IPS-20b (cell line): Measurements from ENCODE around the gene MCM7.

ENCODE experiments used
- H3K27ac ChIP-seq: one replicate; pipeline ENCODE4 v1.5.1; 2013; ENCODE audit warnings: low read length
- H3K27me3 ChIP-seq: 2 replicates; pipeline ENCODE4 v1.6.1; 2013; ENCODE audit warnings: mild to moderate bottlenecking, low read length, inconsistent platforms; ENCODE audit not compliant: insufficient read depth
- H3K36me3 ChIP-seq: 2 replicates; pipeline ENCODE4 v1.6.1; 2013; ENCODE audit warnings: low read depth, mild to moderate bottlenecking, inconsistent platforms, low read length, moderate library complexity; ENCODE audit not compliant: insufficient read depth
- H3K4me1 ChIP-seq: 2 replicates; pipeline ENCODE4 v1.6.1; 2013; ENCODE audit warnings: mild to moderate bottlenecking, control low read depth, inconsistent platforms, low read length, moderate library complexity; ENCODE audit not compliant: insufficient read depth
- H3K4me3 ChIP-seq: 2 replicates; pipeline ENCODE4 v1.5.1; 2013; ENCODE audit warnings: mild to moderate bottlenecking, low read length, inconsistent platforms
- H3K9ac ChIP-seq: 2 replicates; pipeline ENCODE4 v1.6.1; 2013; ENCODE audit warnings: low read depth, mild to moderate bottlenecking, inconsistent platforms, low read length, moderate library complexity
- H3K9me3 ChIP-seq: 2 replicates; pipeline ENCODE4 v1.6.1; 2013; ENCODE audit warnings: mild to moderate bottlenecking, low read depth, low read length, inconsistent platforms; ENCODE audit not compliant: insufficient read depth

Gene MCM7

GRCh38 chr7:100061518-100062193 lies 39.5 kb downstream of the MCM7 start:
- Histone ChIP-seq H3K27me3 (no peaks in the 10 kb centered on the region), H3K9ac (no peak overlapping the region), H3K36me3 (peaks cover 80% of the 10 kb centered on the region), H3K27ac (no peak overlapping the region), H3K9me3 (no peaks in the 10 kb centered on the region), H3K4me1 (no peaks in the 10 kb centered on the region), H3K4me3 (no peak overlapping the region)

GRCh38 chr7:100059251-100059739 lies 41.9 kb downstream of the MCM7 start:
- H3K27ac ChIP-seq = no peak overlapping the region
- H3K9me3 ChIP-seq = no peaks in the 10 kb centered on the region
- no peak overlapping the region for H3K9ac ChIP-seq
- H3K27me3 ChIP-seq = no peaks in the 10 kb centered on the region
- no peak overlapping the region for H3K4me3 ChIP-seq
- H3K36me3 ChIP-seq = peaks cover 71% of the 10 kb centered on the region
- H3K4me1 ChIP-seq = no peaks in the 10 kb centered on the region

- Histone ChIP-seq H3K4me1 (no peaks in the 10 kb centered on the region), H3K9me3 (no peaks in the 10 kb centered on the region), H3K36me3 (peaks cover 61% of the 10 kb centered on the region), H3K27me3 (no peaks in the 10 kb centered on the region), H3K9ac (no peak overlapping the region), H3K27ac (no peak overlapping the region), H3K4me3 (no peak overlapping the region)
Observed at GRCh38 chr7:100057006-100057405, 44.2 kb downstream of the MCM7 start.

- Histone ChIP-seq H3K4me3 (no peak overlapping the region), H3K27me3 (no peaks in the 10 kb centered on the region), H3K27ac (no peak overlapping the region)
Observed at GRCh38 chr7:100053215-100053614, 48.0 kb downstream of the MCM7 start.

GRCh38 chr7:100051611-100052010 lies 49.6 kb downstream of the MCM7 start:
- Histone ChIP-seq H3K36me3 (peaks cover 19% of the 10 kb centered on the region; the same call in 1 of the 2 replicates), H3K9me3 (no peaks in the 10 kb centered on the region), H3K27ac (no peak overlapping the region), H3K4me3 (no peak overlapping the region), H3K4me1 (peaks cover 6% of the 10 kb centered on the region; the same call in 1 of the 2 replicates), H3K9ac (no peak overlapping the region), H3K27me3 (no peaks in the 10 kb centered on the region)

More at GRCh38 chr7:100053215-100053614, 48.0 kb downstream of the MCM7 start:
- Histone ChIP-seq H3K4me1 (peaks cover 6% of the 10 kb centered on the region; the same call in 1 of the 2 replicates), H3K9me3 (no peaks in the 10 kb centered on the region), H3K9ac (no peak overlapping the region), H3K36me3 (peaks cover 35% of the 10 kb centered on the region)

- Histone ChIP-seq H3K27me3 (no peaks in the 10 kb centered on the region), H3K4me3 (peak within 1 kb of the TSS; percentile 98), H3K27ac (peak within 1 kb of the TSS; percentile 90), H3K4me1 (peaks cover 6% of the 10 kb centered on the region; the same call in 1 of the 2 replicates), H3K9me3 (no peaks in the 10 kb centered on the region), H3K36me3 (peaks cover 12% of the 10 kb centered on the region; the same call in 1 of the 2 replicates), H3K9ac (peak within 1 kb of the TSS; percentile 94)
Observed at GRCh38 chr7:100049441-100050291, 51.5 kb downstream of the MCM7 start, which contains the start of gene ZSCAN21. Gene ZSCAN21 (plus strand): TSS chr7:100049774. CDS start chr7:100057007, 7,233 bp downstream.

- Histone ChIP-seq H3K4me1 (peaks cover 6% of the 10 kb centered on the region; the same call in 1 of the 2 replicates), H3K36me3 (peaks cover 12% of the 10 kb centered on the region; the same call in 1 of the 2 replicates), H3K4me3 (no peak overlapping the region), H3K27ac (no peak overlapping the region), H3K9me3 (no peaks in the 10 kb centered on the region), H3K9ac (no peak overlapping the region), H3K27me3 (no peaks in the 10 kb centered on the region)
Observed at GRCh38 chr7:100048680-100049079, 52.5 kb downstream of the MCM7 start.

- H3K27ac ChIP-seq = no peak overlapping the region
- H3K27me3 ChIP-seq = no peaks in the 10 kb centered on the region
- no peaks in the 10 kb centered on the region for H3K36me3 ChIP-seq
- no peaks in the 10 kb centered on the region for H3K9me3 ChIP-seq
- peaks cover 3% of the 10 kb centered on the region; the same call in 1 of the 2 replicates for H3K4me1 ChIP-seq
- H3K4me3 ChIP-seq = no peak overlapping the region
- H3K9ac ChIP-seq = no peak overlapping the region
Observed at GRCh38 chr7:100044718-100045117, 56.5 kb downstream of the MCM7 start.
